MCF 10A (cell line): Measurements from ENCODE around the gene EMC1. TPM values are rescaled to one million over a fixed set of nuclear protein-coding genes. Genes with fewer than 3 reads are reported as not detected.
"Not testable (repeated sequence)": the region's sequence is repeated elsewhere in the genome, so short reads cannot be mapped to it uniquely, and the experiment has no call there.

Experiments used
- BruUV-seq: library from RNA; stranded (reverse); fragments of 400-500 nt; replicated peaks from 2 replicates; lab custom pipeline; 2021; lab: Mats Ljungman, UMichigan
- CTCF ChIA-PET: fragments of 300-600 bp; sonication (Branson Sonifier 250); formaldehyde crosslinking; extraction: SDS; loops from one replicate; lab custom pipeline; 2021; ENCODE audit warnings: antibody characterized with exemption, inconsistent platforms; lab: Yijun Ruan, JAX
- POLR2A ChIA-PET: fragments of 300-600, 350-650 bp; sonication (Branson Sonifier 250); formaldehyde crosslinking; extraction: SDS; loops from one replicate; lab custom pipeline; 2020; ENCODE audit warnings: antibody characterized with exemption, inconsistent platforms; lab: Yijun Ruan, JAX
- DNase-seq: peaks from one replicate; pipeline ENCODE4 v3.0.0-alpha.2; 2018; ENCODE audit not compliant: unreplicated experiment
- H3K27ac Mint-ChIP-seq: one replicate; pipeline ENCODE4 v1.8.0; 2022; ENCODE audit warnings: mild to moderate bottlenecking, low read depth, mixed read lengths; ENCODE audit not compliant: unreplicated experiment
- H3K27me3 Mint-ChIP-seq: one replicate; pipeline ENCODE4 v1.8.0; 2022; ENCODE audit warnings: mixed read lengths; ENCODE audit not compliant: insufficient read depth, unreplicated experiment
- H3K36me3 Mint-ChIP-seq: one replicate; pipeline ENCODE4 v1.8.0; 2022; ENCODE audit warnings: mild to moderate bottlenecking, moderate library complexity, mixed read lengths; ENCODE audit not compliant: insufficient read depth, unreplicated experiment
- H3K4me1 Mint-ChIP-seq: one replicate; pipeline ENCODE4 v1.8.0; 2022; ENCODE audit warnings: mixed read lengths; ENCODE audit not compliant: insufficient read depth, unreplicated experiment
- H3K4me3 Mint-ChIP-seq: one replicate; pipeline ENCODE4 v1.8.0; 2022; ENCODE audit warnings: mild to moderate bottlenecking, moderate library complexity, mixed read lengths; ENCODE audit not compliant: unreplicated experiment
- H3K9me3 Mint-ChIP-seq: one replicate; pipeline ENCODE4 v1.8.0; 2022; ENCODE audit warnings: mixed read lengths; ENCODE audit not compliant: unreplicated experiment
- CTCF ChIP-seq: fragments of 200-600 bp; IDR thresholded peaks from one replicate; pipeline ENCODE4 v1.8.0; 2022; ENCODE audit warnings: antibody characterized with exemption, mild to moderate bottlenecking; ENCODE audit not compliant: unreplicated experiment
- intact Hi-C: fragments of 100-400 bp; cut with micrococcal nuclease; formaldehyde crosslinking; loops from 2 replicates; pipeline ENCODE4 v1.14.1; 2022
- total RNA-seq: library from RNA; stranded (reverse); gene quantifications from 2 replicates; pipeline ENCODE4 v1.2.3, GENCODE V29; 2022

EMC1 gene
- total RNA-seq, 1 experiment from 2014 or later, result 75.9 TPM

DNA sequence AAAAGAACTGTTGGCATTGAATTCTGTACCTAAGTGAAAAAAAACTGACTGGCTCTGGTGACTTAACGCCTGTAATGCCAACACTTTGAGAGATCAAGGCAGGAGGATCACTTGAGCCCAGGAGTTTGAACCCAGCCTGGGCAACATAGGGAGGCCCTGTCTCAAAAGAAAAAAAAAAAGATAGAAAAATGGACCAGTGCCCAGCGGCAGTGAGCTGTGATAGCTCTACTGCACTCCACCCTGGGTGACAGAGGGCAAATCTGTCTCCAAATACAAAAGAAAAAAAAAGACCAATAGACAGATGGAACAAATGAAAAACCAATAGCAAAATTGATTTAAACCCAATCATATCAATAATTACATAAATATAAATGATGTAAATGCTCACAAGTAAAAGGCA, 37.9 kb upstream of the EMC1 start:
- peaks cover 8% of the 10 kb centered on the region for H3K9me3 Mint-ChIP-seq
- no peak for DNase-seq
- H3K27ac Mint-ChIP-seq, result no peak overlapping the region
- H3K36me3 Mint-ChIP-seq, result no peaks in the 10 kb centered on the region
- H3K4me3 Mint-ChIP-seq, result peak overlapping the region; percentile 41
- no peaks in the 10 kb centered on the region for H3K4me1 Mint-ChIP-seq
- intact Hi-C loops, result no loop called here
- H3K27me3 Mint-ChIP-seq, result no peaks in the 10 kb centered on the region
- no peak for TF ChIP-seq CTCF
- no TSS peak for BruUV-seq
- CTCF ChIA-PET, result no interaction called here
- POLR2A ChIA-PET, result no interaction called here

GRCh38 chr1:19288324-19289241, 37.3 kb upstream of the EMC1 start, which contains the start of gene AKR7A3:
AKR7A3 (minus strand) TSS chr1:19288770; CDS start chr1:19288709, 61 bp downstream.
- H3K4me1 Mint-ChIP-seq, DNase-seq, CTCF ChIA-PET, H3K9me3 Mint-ChIP-seq, intact Hi-C loops, H3K27me3 Mint-ChIP-seq, POLR2A ChIA-PET, H3K36me3 Mint-ChIP-seq, BruUV-seq, H3K27ac Mint-ChIP-seq: not testable (repeated sequence)
- H3K4me3 Mint-ChIP-seq, result peak within 1 kb of the TSS; percentile 41

GRCh38 chr1:19287436-19288185, 36.3 kb upstream of the EMC1 start:
- no peaks in the 10 kb centered on the region for H3K4me1 Mint-ChIP-seq
- no peak for DNase-seq
- intact Hi-C loops, result no loop called here
- no peaks in the 10 kb centered on the region for H3K27me3 Mint-ChIP-seq
- POLR2A ChIA-PET, result interaction anchor here (0.6 kb wide), 1 partner anchor 1098 kb away, joined by 3 read pairs; no protein-coding TSS in a partner anchor
- H3K9me3 Mint-ChIP-seq, result peaks cover 8% of the 10 kb centered on the region
- BruUV-seq, result no TSS peak
- TF ChIP-seq CTCF, result no peak
- no peak overlapping the region for H3K4me3 Mint-ChIP-seq
- CTCF ChIA-PET, result no interaction called here
- H3K36me3 Mint-ChIP-seq, result peaks cover 6% of the 10 kb centered on the region
- no peak overlapping the region for H3K27ac Mint-ChIP-seq

DNA sequence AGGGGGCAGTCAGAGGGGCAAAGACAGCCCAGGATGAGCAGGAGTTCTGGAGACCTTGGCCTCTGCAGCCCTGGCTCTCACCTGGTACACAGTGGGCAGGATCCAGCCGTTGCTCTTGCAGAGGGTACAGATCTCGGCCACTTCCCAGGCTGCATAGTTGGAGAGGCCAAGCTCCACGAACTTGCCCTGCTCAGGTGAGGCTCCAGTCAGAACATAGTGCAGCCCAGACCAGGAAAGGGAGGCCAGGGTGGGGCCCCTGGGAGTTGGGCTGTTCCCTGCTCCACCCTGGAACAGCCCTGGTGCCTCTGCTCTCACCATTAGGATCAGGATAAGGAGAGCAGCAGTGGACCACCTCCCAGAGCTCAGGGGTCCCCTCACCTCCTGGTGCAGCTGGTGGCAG, 34.5 kb upstream of the EMC1 start:
- H3K27ac Mint-ChIP-seq, CTCF ChIA-PET, POLR2A ChIA-PET, H3K36me3 Mint-ChIP-seq, H3K9me3 Mint-ChIP-seq, BruUV-seq, DNase-seq, H3K4me1 Mint-ChIP-seq, H3K4me3 Mint-ChIP-seq, intact Hi-C loops, H3K27me3 Mint-ChIP-seq: not testable (repeated sequence)

- POLR2A ChIA-PET, BruUV-seq, H3K4me1 Mint-ChIP-seq, H3K36me3 Mint-ChIP-seq, H3K9me3 Mint-ChIP-seq, DNase-seq, H3K4me3 Mint-ChIP-seq, H3K27me3 Mint-ChIP-seq, H3K27ac Mint-ChIP-seq, intact Hi-C loops: not testable (repeated sequence)
- CTCF ChIA-PET, result interaction anchor here (0.7 kb wide), 1 partner anchor 133 kb away, joined by 3 read pairs; no protein-coding TSS in a partner anchor
Observed at GRCh38 chr1:19285366-19285765, 34.0 kb upstream of the EMC1 start.
